Activated CD8-positive, alpha-beta memory T cell treated with anti-CD3 and anti-CD28 coated beads for 36 hours (primary cell): Measurements from ENCODE around the gene GPR39. TPM values are rescaled to one million over a fixed set of nuclear protein-coding genes. Genes with fewer than 3 reads are reported as not detected.

Experiments used
- CTCF ChIA-PET: fragments of 350-600 bp; sonication (Branson Sonifier 250); formaldehyde crosslinking; loops from one replicate; lab custom pipeline; 2021; ENCODE audit warnings: antibody characterized with exemption; lab: Charles Lee
- POLR2A ChIA-PET: fragments of 350-600 bp; sonication (Branson Sonifier 250); formaldehyde crosslinking; loops from one replicate; lab custom pipeline; 2021; ENCODE audit warnings: antibody characterized with exemption; lab: Charles Lee
- total RNA-seq, 2 experiments: library from RNA; stranded (reverse); gene quantifications; one replicate each; pipeline ENCODE4 v1.2.3, GENCODE V29; 2021

GPR39 gene
- total RNA-seq, 2 experiments from 2014 or later: not detected

DNA sequence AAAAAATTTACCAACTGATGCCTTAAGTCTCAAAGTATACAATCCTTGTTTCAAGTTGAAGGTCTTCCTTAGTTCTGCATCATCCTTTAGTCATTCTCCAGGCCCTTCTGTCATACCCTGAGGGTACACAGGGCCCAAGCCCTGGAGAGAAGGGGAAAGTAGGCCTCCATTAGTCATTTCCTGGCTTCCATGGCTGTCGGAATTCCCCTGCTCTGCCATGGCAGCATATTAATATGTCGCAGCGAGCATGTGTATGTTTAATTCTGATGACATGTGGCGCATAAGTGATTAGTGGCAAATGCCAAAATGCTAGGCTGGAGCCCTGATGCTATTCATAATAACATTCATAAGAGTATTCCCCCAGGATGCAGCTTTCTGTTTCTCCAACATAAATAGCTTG is 22.1 kb downstream of the GPR39 start:
- CTCF ChIA-PET: no interaction called here

DNA sequence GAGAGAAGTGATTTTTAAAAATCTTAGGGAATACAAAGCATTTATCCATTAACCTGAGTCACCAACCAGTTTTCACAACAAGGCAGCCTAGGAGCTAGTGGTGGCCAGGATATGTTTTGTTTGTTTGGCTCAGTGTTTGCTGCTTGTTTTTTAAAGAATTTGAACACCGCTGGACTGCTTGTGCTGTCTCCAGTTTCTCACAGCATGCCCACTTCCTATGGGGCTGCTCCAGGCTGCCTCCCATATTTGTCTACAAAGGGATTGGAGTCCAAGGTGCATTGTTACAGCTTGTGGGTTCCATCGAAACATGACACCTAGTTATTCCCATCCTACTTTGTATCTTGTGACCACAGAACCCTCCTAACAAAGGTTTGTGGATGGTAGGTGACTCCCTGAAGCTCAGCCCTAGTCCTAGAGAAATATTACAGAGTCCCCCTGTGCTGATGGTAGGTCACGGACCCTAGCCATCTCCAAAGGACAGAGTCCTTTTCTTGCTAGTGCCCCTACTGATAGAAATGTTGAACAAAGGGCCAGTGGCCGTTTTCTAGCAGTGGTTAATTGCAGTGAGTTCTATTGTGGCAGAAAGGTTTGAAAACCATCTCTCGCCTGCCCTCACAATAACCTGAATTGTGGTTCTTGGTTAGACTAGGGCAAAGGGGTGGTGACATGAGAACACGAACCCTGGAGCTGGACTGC is 23.2 kb downstream of the GPR39 start:
- POLR2A ChIA-PET: no interaction called here

More for the DNA sequence above, 22.1 kb downstream of the GPR39 start:
- POLR2A ChIA-PET: no interaction called here

DNA sequence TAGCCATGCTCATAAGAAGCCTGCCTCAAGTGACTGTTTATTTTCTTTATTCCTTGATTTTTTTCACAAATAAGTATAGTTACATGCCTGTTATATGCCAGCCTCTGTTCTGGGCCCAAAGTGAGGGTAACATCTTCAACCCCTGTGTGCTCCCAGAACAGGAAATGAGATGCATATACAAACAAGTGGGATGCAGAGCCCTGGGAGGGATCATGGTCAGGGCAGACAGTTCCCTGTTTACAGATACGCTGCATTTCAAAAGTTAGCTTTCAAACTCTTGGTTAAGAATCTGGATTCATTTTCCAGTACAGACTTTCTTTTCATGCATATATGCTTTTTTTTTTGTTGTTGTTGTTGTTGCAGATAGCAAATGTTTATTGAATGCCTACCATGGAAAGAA is 24.4 kb downstream of the GPR39 start:
- POLR2A ChIA-PET: no interaction called here
- CTCF ChIA-PET: no interaction called here

More for the DNA sequence above, 23.2 kb downstream of the GPR39 start:
- CTCF ChIA-PET: no interaction called here

DNA sequence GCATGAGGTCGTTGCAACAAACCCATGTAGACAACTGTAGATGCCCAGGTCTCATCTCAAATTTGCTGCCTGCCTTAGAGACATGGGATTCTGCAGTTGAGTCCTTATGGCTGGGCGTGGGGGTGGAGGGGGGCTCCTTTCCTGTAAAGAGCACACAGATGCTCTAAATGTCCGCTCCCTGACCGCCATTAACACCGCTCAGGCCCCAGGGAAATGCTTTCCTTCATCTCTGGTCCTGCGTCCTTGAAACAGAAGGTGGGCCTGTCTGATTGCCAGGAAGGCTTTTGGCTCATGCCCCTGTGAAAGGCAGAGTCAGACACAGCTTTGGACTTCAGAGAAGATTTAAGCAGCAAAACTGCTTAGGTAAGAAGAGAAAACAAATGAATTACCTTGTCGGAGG is 25.7 kb downstream of the GPR39 start:
- ChIA-PET CTCF (no interaction called here), POLR2A (no interaction called here)

DNA sequence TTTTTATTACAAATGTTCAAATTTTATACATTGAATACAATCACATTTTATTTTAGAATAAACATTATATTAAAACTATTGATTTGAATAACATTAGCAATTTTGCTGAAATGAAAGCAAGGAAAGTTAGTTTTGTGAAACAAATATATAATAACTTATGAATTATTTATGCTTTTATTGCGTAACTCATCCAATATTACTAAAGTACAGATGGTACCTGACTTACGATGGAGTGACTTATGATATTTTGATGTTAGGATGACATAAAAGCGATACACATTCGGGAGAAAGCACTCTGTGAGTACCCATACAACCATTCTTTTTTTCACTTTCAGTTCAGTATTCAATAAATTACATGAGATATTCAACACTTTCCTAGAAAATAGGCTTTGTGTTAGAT is 26.5 kb downstream of the GPR39 start:
- ChIA-PET CTCF (no interaction called here), POLR2A (no interaction called here)

DNA sequence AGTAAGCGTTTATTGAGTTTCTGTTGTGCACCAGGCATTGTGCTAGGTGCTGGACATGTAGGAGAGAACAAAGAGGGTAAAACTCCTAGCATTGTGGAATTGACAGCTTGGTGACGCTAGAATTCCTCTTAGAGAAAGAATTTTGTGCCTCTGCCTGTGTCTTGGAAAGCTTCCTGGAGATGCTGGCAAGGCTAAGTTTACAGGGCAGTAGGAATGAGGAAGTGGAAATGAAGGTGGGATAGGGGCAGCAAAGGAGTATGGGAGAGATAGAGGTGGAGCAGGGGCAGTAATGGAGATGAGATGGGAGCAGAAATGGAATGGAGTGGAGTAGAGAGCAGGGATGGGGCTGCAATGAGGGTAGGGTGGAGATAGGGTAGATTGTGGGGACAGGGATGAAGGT is 29.8 kb downstream of the GPR39 start:
- ChIA-PET POLR2A (no interaction called here), CTCF (no interaction called here)

DNA sequence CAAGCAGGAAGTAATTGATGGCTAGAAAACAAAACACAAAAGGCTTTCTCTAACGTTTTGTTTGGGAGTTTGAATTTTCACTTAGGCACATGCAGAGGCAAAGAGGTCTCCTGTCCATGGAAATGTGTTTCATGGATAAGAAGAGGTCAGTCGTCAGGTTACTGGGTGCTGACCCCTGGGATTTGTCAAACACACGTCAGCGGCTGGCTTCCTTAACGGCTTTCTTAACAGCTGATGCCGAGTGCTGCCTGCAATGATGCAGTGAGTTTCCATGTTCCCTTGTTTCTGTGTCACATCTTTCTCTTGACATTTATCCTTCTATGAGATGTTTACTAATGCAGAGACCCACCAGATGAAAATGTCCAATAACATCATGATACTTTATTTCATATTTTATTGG is 31.7 kb downstream of the GPR39 start:
- CTCF ChIA-PET: no interaction called here

DNA sequence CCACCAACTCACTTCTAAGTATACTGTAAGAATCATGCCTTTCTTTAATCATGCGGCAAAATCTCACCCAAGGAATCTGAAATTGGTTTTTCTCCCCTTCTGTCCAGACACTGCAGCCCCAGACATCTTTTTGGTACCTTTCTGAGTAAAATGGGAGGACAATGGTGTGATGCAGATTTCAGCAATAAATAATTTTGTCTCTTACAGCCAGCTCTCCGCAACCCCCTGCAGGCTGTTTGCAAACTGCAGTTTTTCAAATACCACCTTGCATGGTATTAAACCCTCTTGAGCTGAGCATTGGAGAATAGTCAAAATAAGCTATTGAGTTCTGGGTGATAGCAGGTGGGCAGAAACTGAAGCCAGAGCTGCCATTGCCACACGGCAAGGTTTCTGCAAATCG is 32.2 kb downstream of the GPR39 start:
- ChIA-PET CTCF (no interaction called here), POLR2A (no interaction called here)

More for the DNA sequence above, 31.7 kb downstream of the GPR39 start:
- POLR2A ChIA-PET: no interaction called here

DNA sequence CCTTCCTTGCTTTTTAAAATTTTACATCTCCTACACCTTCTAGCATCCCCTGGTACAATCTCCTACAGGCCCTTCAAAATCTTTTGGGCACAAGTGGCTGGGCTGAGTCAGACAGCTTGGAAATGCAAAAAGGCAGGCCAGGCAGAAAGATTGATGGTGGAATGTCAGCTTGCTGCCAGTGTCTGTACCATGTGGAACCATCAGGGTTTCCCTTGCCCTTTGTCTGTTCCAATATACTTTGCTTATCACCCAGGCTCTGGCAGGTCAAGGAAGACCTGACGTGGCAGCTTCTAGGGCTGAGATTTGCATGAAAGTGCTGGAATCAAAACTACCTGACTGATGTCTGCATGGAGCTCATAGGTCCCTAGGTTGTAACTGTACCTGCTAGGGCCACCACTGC is 33.3 kb downstream of the GPR39 start:
- ChIA-PET POLR2A (no interaction called here), CTCF (no interaction called here)

DNA sequence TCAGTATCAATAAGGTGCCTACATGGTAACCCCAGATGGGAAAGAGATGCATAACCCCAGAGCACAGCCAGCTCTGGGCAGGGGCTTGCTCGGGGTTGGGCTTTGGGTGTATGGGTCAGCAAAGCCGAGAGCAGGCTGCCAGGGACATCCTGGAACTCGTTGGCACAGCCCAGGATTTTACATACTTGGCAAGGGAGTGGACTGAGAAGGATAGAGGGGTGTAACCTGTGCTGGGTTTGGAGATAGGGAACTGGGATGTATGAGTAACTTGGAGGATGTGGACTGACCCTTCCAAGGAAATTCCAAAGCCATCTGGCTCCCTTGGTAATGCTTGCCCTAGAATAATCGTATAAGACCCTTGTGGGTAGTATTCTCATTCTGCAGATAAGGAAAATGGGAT is 44.2 kb downstream of the GPR39 start:
- POLR2A ChIA-PET: no interaction called here
- CTCF ChIA-PET: interaction anchor here (0.7 kb wide), 1 partner anchor 230 kb away, joined by 3 read pairs; no protein-coding TSS in a partner anchor

DNA sequence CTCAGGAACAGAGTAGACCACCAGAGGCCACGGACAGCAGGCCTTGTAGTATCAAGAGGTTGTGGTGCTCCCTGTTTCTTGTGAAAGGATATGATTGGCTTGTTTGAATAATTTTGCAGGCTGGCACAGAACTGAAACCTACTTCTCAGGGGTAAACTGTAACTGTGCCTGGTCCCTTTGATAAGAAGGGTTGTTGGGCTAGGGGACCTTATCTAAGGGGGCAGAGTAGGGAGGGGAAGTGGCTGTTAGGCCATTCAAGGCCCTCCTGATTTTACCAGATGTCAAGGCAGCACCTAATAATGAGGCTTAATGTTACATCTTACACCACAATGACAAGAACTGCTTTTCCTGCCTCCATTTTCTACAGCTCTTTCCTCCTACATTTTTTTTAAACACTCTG is 45.6 kb downstream of the GPR39 start:
- ChIA-PET POLR2A (no interaction called here), CTCF (no interaction called here)

DNA sequence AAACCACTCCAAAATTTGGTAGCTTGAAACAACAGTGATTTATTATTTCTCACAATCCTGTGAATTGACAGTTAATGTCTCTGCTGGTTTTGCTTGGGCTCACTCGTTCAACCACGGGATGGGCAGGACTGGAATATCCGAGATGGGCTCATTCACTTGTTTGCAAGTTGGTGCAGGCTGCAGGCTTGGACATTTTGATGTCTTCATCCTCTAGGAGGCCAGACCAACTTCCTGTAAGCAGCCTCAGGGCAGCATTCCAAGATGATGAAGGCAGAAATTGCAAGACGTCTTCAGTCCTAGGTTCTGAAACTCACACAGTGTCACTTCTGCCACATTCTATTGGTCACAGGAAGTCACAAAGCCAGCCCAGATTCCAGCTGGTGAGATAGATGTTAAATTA is 47.1 kb downstream of the GPR39 start:
- ChIA-PET POLR2A (no interaction called here), CTCF (no interaction called here)

DNA sequence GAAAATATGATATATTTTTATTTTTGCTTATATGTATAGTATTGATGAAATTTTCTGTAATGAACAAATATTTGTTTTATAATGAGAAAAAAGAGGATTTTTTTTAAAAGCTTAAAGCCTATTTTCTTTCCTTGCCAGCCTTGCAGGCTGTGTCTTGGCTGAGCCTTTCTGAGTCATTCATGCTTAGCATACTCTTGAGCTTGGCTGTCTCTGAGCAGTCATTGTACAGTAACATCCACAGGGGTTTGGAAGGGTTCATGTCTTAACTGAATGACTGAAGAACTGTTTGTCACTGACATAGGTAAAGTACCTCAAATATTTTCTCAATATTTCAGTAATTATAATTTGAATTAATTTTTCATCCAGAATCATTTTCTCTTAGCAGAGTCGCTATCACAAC is 49.3 kb downstream of the GPR39 start:
- ChIA-PET POLR2A (no interaction called here), CTCF (no interaction called here)

DNA sequence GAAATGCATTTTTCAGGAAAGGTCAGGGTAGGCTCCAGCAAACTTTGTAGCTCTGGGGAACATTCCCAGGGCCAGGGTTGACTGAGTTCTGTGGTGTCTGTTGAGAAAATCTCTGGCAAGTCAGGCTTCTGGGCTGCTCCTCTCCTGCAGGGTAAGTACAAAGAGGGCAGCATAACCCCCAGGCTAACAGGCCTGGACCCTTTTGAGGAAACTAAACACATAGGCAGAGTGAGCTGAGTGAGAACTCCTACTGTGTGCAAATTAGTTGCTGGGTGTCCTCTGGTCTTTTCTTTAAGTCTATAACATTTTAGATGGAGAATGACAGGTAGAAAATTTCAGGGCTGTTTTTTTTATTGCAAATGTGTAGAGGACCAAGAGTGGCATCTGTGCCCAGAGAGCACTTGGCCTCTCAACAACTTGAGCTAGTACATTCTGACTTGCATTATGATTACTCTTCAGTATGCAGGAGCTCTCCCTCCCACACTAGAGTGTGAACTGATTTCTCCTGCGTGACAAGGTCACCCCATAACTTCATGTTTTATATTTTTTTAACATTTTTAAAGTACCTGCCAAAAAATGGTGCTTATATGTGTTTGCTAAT is 49.9 kb downstream of the GPR39 start:
- POLR2A ChIA-PET: no interaction called here
- CTCF ChIA-PET: no interaction called here

DNA sequence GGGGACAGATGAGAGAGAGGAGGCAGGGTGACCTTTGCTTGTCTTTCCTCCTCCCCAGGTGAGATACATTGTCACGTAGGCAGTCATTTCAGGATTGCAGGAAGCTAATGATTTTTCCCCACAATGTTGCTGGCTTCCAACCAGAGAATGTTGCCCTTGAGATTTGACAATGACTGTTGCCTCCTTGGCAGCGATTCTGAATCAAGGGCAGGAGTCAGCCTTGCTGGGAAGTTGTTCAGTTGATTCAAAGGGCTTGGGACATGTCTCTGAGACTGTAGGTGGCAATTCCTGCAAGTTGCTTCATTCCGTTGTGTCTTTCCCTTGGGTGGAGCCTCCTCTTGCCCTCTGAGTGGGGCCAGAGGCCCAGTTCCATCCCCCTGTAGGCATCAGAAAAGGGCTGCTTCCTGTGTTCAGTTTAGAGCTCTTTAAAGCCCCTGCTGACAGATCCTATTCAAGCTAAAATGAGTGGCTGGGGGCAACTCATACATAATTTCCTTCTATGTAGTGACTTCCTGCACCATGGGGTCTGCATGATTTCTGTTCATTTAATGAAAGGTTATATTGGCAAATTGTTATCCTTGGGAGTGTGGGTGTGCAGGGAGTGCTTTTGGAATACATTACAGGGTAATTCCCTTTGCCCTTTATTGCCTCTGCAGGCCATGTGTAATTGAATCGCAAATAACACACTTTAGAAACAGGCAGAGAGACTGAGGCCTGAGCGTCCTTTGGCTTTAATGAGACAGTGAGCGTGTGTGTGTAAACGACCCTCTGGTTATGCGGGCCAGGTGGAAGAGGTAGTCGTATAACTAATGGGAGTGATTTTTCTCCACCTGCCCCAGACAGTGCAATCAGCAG is 52.4 kb downstream of the GPR39 start:
- ChIA-PET CTCF (no interaction called here), POLR2A (no interaction called here)

DNA sequence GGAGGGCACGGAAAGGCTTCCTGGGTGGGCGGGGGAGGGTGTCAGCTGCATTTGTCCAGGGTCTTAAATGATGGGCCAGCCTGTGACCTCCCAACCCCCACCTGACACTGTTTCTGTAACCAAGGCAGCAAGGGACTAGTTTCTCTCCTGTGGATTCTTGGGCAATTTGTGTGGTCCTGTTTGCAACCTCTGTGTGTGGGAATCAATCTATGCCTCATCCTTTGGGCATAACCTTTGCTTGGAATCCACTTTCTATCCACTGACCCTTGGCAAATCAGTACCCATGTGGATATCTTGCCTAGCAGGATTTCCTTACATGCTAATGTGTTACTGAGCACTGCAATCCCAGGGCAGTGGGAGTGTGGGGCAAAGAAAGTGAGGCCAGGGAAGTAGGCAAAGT is 54.1 kb downstream of the GPR39 start:
- CTCF ChIA-PET: no interaction called here
- POLR2A ChIA-PET: no interaction called here

DNA sequence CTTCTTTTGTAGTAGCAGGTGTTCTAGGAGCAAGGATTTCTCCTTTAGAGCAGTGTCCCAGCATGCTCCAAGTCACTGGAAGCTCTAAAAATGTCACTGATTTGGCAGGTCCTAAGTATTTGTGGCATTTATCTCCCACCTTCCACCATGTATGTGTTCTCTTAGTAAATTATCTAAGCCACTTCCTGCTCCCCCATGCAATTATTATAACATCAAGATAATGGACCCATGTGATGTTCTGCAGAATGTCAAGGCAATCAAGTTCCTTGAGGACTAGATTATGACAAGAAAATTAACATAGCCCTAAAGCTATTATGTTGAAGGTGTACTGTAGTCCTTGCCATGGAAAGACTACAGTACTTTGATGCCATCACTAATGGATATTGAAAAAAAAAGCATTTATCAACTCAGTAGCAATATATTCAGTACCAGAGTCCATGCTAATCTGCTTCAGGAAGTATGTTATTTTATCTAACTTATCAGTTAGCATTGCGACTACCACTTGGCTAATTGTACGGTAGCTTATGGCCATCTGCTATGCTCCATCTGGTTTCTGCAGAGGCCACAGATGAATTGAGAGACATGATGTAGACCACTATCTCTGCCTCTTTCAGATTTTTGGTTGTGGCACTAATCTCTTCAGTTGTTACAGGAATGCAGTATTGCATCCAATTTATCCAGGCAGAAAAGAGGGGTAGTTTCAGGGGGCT is 56.7 kb downstream of the GPR39 start:
- POLR2A ChIA-PET: no interaction called here

DNA sequence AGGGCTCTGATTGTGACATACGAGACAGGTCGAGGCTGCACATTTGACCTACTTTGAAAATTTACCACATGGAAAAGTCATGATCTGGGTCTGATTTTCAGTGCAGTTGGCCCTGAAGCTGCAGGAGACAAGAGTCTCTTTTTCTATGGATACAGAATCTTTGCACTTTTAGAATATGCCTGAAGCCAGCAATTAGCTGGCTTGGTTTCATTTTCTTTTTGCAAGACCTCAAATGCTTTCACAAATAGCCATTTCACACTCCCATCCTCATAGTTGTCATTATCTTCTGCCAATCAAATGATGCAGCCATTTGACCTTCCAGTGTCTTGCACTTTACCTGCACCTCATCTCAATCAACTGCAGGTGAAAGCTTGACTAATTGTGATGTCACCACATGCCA is 59.0 kb downstream of the GPR39 start:
- CTCF ChIA-PET: no interaction called here
- POLR2A ChIA-PET: no interaction called here

More for the DNA sequence above, 56.7 kb downstream of the GPR39 start:
- CTCF ChIA-PET: no interaction called here

DNA sequence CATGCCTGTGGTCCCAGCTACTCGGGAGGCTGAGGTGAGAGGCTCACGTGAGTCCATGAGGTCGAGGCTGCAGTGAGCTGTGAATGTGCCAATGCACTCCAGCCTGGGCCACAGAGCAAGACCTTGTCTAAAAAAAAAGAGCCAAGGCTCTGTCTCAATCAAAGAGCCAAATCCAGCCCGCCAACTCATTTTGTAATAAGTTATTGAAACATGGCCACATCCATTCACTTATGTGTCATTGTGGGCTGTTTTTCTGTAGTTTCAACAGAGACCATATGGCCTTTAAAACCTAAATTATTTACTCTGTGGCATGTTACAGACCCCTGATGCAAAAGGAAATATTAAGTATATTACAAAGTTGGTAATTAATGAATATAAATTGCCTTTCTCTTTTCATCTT is 60.8 kb downstream of the GPR39 start:
- CTCF ChIA-PET: no interaction called here
- POLR2A ChIA-PET: no interaction called here

DNA sequence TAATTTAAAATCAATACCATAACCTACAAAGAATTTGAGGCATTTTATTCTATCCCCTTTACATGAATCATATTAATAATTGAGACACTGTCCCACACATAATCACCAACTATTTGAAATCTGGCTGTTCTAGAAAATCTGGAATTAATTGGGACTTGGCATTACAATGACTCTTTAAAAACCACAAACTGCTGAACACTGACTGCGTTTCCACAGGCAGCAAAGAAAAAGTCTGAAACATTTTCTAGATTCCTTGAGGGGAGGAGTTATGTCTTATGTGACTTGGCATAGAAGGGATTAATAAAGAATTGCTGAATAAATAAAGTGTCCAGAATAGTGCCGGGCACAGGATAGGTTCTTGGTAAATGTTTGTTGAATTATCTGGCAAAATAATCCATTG is 61.4 kb downstream of the GPR39 start:
- ChIA-PET POLR2A (no interaction called here), CTCF (no interaction called here)
